GM12878 (cell line): ENCODE results near the gene C15orf61. TPM values are rescaled to one million over a fixed set of nuclear protein-coding genes. Genes with fewer than 3 reads are reported as not detected.

ENCODE experiments used
- BACH1 ChIP-seq: fragments of 450-650 bp; IDR thresholded peaks from 2 replicates; pipeline ENCODE4 v1.6.1; 2017; ENCODE audit warnings: mild to moderate bottlenecking, borderline replicate concordance
- CBFB ChIP-seq: IDR thresholded peaks from 2 replicates; pipeline ENCODE4 v1.6.1; 2016; ENCODE audit warnings: antibody characterized with exemption, low read depth
- CHD2 ChIP-seq: IDR thresholded peaks from 2 replicates; pipeline ENCODE4 v1.6.1; 2011; ENCODE audit warnings: low read depth, low read length, improper control_type of control experiment, borderline replicate concordance
- CUX1 ChIP-seq: IDR thresholded peaks from 2 replicates; pipeline ENCODE4 v1.6.1; 2012; ENCODE audit warnings: improper control_type of control experiment, low read depth, low read length; ENCODE audit not compliant: insufficient replicate concordance
- EP300 ChIP-seq, 2 experiments: fragments of 150-350 bp in 1 of 2; IDR thresholded peaks; 2 replicates each; pipeline ENCODE4 v1.6.1; 2011 to 2012; ENCODE audit warnings: low read depth in 2 of 2, low read length in 2 of 2, borderline replicate concordance in 1 of 2, improper control_type of control experiment in 1 of 2, inconsistent platforms in 1 of 2; ENCODE audit not compliant: control insufficient read depth in 1 of 2
- FOXM1 ChIP-seq: IDR thresholded peaks from 2 replicates; pipeline ENCODE4 v1.6.1; 2012; ENCODE audit warnings: low read depth, mild to moderate bottlenecking, inconsistent platforms, low read length, moderate library complexity
- HDAC6 ChIP-seq: fragments of 200-600 bp; sonication (generic); IDR thresholded peaks from one replicate; pipeline ENCODE4 v1.8.0; 2017; ENCODE audit warnings: antibody characterized with exemption; ENCODE audit not compliant: unreplicated experiment
- HDGF ChIP-seq: fragments of 450-650 bp; IDR thresholded peaks from 2 replicates; pipeline ENCODE4 v1.6.1; 2016; ENCODE audit warnings: antibody characterized with exemption
- JUND ChIP-seq: IDR thresholded peaks from 2 replicates; pipeline ENCODE4 v1.6.1; 2012; ENCODE audit warnings: low read depth, mild to moderate bottlenecking, low read length, improper control_type of control experiment, moderate library complexity
- KAT2A ChIP-seq: conservative IDR thresholded peaks from 2 replicates; pipeline ENCODE4 v1.6.1; 2011; ENCODE audit warnings: low read depth, low read length; ENCODE audit not compliant: control insufficient read depth
- KDM1A ChIP-seq: fragments of 200-600 bp; sonication (generic); IDR thresholded peaks from 2 replicates; pipeline ENCODE4 v1.6.1; 2016; ENCODE audit warnings: borderline replicate concordance
- MEF2A ChIP-seq: IDR thresholded peaks from 2 replicates; pipeline ENCODE4 v1.6.1; 2011; ENCODE audit warnings: low read depth, mild to moderate bottlenecking, low read length, moderate library complexity; ENCODE audit not compliant: insufficient read depth
- MTA3 ChIP-seq: IDR thresholded peaks from 2 replicates; pipeline ENCODE4 v1.6.1; 2012; ENCODE audit warnings: low read length, inconsistent platforms, borderline replicate concordance
- NFXL1 ChIP-seq: fragments of 450-650 bp; IDR thresholded peaks from 2 replicates; pipeline ENCODE4 v1.6.1; 2017; ENCODE audit warnings: antibody characterized with exemption, mild to moderate bottlenecking, borderline replicate concordance
- NKRF ChIP-seq: fragments of 450-650 bp; conservative IDR thresholded peaks from 2 replicates; pipeline ENCODE4 v1.6.1; 2017; ENCODE audit warnings: mild to moderate bottlenecking, moderate library complexity
- NR2F1 ChIP-seq: fragments of 450-650 bp; conservative IDR thresholded peaks from 2 replicates; pipeline ENCODE4 v1.6.1; 2017; ENCODE audit warnings: mild to moderate bottlenecking
- RELB ChIP-seq: fragments of 450-650 bp; IDR thresholded peaks from 2 replicates; pipeline ENCODE4 v1.6.1; 2017; ENCODE audit warnings: low read depth, mild to moderate bottlenecking, moderate library complexity
- SPI1 ChIP-seq: IDR thresholded peaks from 2 replicates; pipeline ENCODE4 v1.6.1; 2011; ENCODE audit warnings: low read depth, mild to moderate bottlenecking, low read length, moderate library complexity, borderline replicate concordance; ENCODE audit not compliant: insufficient read depth
- SUZ12 ChIP-seq: fragments of 200-600 bp; sonication (generic); IDR thresholded peaks from one replicate; pipeline ENCODE4 v1.6.1; 2018; ENCODE audit warnings: antibody characterized with exemption, mild to moderate bottlenecking; ENCODE audit not compliant: unreplicated experiment
- TCF12 ChIP-seq: IDR thresholded peaks from 2 replicates; pipeline ENCODE4 v1.6.1; 2011; ENCODE audit warnings: low read depth, mild to moderate bottlenecking, low read length
- polyA plus RNA-seq, 11 experiments: library from polyadenylated mRNA; depleted of rRNA in 4 of 11; unstranded in 6 of 11; stranded (reverse) in 5 of 11; fragments of >200 nt; fragmentation: Nextera tagmentation in 4 of 11; fragmentation: Illumina TruSeq in 1 of 11; extraction: Ambion mirVana in 4 of 11; extraction: Trizol in 1 of 11; gene quantifications; 1 replicate in 1 of 11; 2 replicates in 10 of 11; pipeline versions ENCODE4 v1.2.1 to v1.2.3, GENCODE V29; 2011 to 2016; ENCODE audit warnings: inconsistent platforms in 2 of 11, missing spikeins in 2 of 11, low read depth in 1 of 11
- total RNA-seq, 4 experiments: library from RNA; depleted of rRNA in 3 of 4; stranded (reverse); fragments of >200 nt in 3 of 4; fragmentation: Illumina TruSeq in 1 of 4; extraction: Trizol in 1 of 4; gene quantifications; 2 replicates each; pipeline versions ENCODE4 v1.2.1 to v1.2.3, GENCODE V29; 2013 to 2021

Gene C15orf61
- total and polyA plus RNA-seq, 10 of the 15 experiments (the other 5 are each of a cell fraction or from before 2014, with no cell fraction given): 1.4 to 8.7 (median 4.3) TPM

- TF ChIP-seq NKRF: peak; percentile 81
- TF ChIP-seq NFXL1: no peak
- peak; percentile 76 for TF ChIP-seq CHD2
- TF ChIP-seq KDM1A: no peak
- TF ChIP-seq BACH1: peak; percentile 85
- TF ChIP-seq CUX1: no peak
- TF ChIP-seq TCF12: 0 out of 2 replicates have a peak, but pooled peaks have one; percentile 37
- TF ChIP-seq FOXM1: no peak
- peak; percentile 86 for TF ChIP-seq NR2F1
- no peak for TF ChIP-seq SPI1
- TF ChIP-seq KAT2A: no peak
- no peak for TF ChIP-seq SUZ12
- TF ChIP-seq HDAC6: no peak
- TF ChIP-seq MTA3: no peak
- TF ChIP-seq HDGF: peak; percentile 87
- TF ChIP-seq EP300 (IDR thresholded peaks at IDR 0.05; ENCODE audit: borderline replicate concordance in 1 of 2, control insufficient read depth in 1 of 2, low read depth in 2 of 2, low read length in 2 of 2): 0 out of 4 replicates have a peak, but pooled peaks of 1 of the 2 experiments have one; percentile 10
- TF ChIP-seq MEF2A: no peak
- 0 out of 2 replicates have a peak, but pooled peaks have one; percentile 23 for TF ChIP-seq RELB
- peak; percentile 39; the same call in 1 of the 2 replicates for TF ChIP-seq JUND
- TF ChIP-seq CBFB: no peak
Measured at GRCh38 chr15:67521029-67521782, at the start of gene C15orf61 (continued).
